Stimulated activated CD4-positive, alpha-beta T cell treated with anti-CD3 and anti-CD28 coated beads, TNF-alpha, amount 100 ng/mL, for 24 hours (primary cell): ENCODE data around the gene DENND5B.
"Not testable (repeated sequence)": the region's sequence is repeated elsewhere in the genome, so short reads cannot be mapped to it uniquely, and the experiment has no call there.

Experiments used
- DNase-seq, 3 experiments: peaks; one replicate each; pipeline ENCODE4 v3.0.0-alpha.2; 2020; ENCODE audit warnings: low read depth in 3 of 3

Gene DENND5B

GRCh38 chr12:31590642-31591379 is at the start of gene DENND5B:
Gene DENND5B (minus strand): TSS chr12:31591136. CDS start chr12:31590832, 304 bp downstream.
- peak in 1 of 3 experiments; percentile 29 for DNase-seq

- DNase-seq, result no peak
Observed at GRCh38 chr12:31634620-31635019, 43.7 kb upstream of the DENND5B start.

GRCh38 chr12:31633464-31633863 is 42.5 kb upstream of the DENND5B start:
- DNase-seq, result no peak

GRCh38 chr12:31631809-31632208 is 40.9 kb upstream of the DENND5B start:
- DNase-seq, result no peak

GRCh38 chr12:31631023-31631724 is 40.2 kb upstream of the DENND5B start:
- DNase-seq, result no peak

GRCh38 chr12:31629756-31630732 is 39.1 kb upstream of the DENND5B start:
- DNase-seq, result no peak

- no peak for DNase-seq
Observed at GRCh38 chr12:31627456-31628054, 36.6 kb upstream of the DENND5B start.

GRCh38 chr12:31626270-31626995 is 35.5 kb upstream of the DENND5B start:
- DNase-seq, result no peak

GRCh38 chr12:31622038-31622437 is 31.1 kb upstream of the DENND5B start:
- DNase-seq, result no peak

- DNase-seq, result no peak
Observed at GRCh38 chr12:31620311-31620710, 29.4 kb upstream of the DENND5B start.

- no peak for DNase-seq
Observed at GRCh38 chr12:31618228-31619025, 27.5 kb upstream of the DENND5B start.

- no peak for DNase-seq
Observed at GRCh38 chr12:31612819-31613218, 21.9 kb upstream of the DENND5B start.

GRCh38 chr12:31608299-31608698 is 17.4 kb upstream of the DENND5B start:
- not testable (repeated sequence) for DNase-seq

- no peak for DNase-seq
Observed at GRCh38 chr12:31605531-31605930, 14.6 kb upstream of the DENND5B start.

- no peak for DNase-seq
Observed at GRCh38 chr12:31603546-31604009, 12.6 kb upstream of the DENND5B start.

- no peak for DNase-seq
Observed at GRCh38 chr12:31600750-31601149, 9.8 kb upstream of the DENND5B start.

- DNase-seq, result no peak
Observed at GRCh38 chr12:31600252-31600651, 9.3 kb upstream of the DENND5B start.

GRCh38 chr12:31599053-31599452 is 8.1 kb upstream of the DENND5B start:
- DNase-seq, result no peak

- no peak for DNase-seq
Observed at GRCh38 chr12:31597066-31597465, 6.1 kb upstream of the DENND5B start.

- no peak for DNase-seq
Observed at GRCh38 chr12:31594681-31595080, 3.7 kb upstream of the DENND5B start.
